Stimulated activated CD8-positive, alpha-beta memory T cell treated with anti-CD3 and anti-CD28 coated beads, Interleukin-15, amount 100 ng/mL, for 48 hours (primary cell): ENCODE results near the gene NAA20.

Source experiments
- DNase-seq, 2 donors: peaks; one replicate each; pipeline ENCODE4 v3.0.0-alpha.2; 2020; ENCODE audit warnings: low read depth in 2 of 2

The NAA20 gene

DNA sequence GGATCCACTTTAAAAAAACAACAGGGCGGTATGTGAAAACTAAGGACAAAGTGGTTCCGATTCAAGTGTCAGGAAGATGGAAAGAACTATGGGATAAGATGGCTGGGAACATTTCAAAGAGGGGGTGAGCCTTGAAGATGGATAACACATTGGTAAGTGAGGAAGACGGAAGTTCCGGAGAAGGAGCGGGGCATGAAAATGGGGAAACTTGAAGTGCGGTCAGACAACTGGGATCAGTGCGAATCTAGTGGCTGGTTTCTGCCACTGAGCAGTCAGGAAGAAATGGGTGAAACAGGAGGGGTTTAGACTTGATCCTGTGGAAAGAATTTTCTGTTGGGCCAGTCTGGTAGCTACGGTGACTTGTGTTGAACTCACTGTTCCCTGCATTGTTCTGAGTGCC lies 1.2 kb downstream of the NAA20 start:
- DNase-seq, result no peak

DNA sequence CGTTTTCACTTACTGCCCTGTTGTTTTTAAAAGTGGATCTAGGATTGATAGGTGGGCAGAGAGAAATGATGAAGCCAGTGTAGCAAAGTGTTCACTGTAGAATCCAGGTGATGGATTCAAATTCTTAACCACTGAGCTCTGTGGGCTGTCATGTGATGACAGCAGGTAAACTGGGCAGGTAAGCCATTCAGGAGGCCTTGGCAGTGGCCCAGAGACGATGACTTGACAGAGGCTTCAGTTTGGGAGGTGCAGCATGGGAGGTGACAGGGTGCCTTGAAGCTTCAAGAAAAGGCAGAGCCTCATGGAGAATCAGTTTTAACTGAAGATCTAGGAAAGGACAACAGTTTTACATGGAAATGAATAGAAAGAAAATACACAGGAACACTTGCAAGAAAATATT lies 2.0 kb downstream of the NAA20 start:
- DNase-seq, result no peak

DNA sequence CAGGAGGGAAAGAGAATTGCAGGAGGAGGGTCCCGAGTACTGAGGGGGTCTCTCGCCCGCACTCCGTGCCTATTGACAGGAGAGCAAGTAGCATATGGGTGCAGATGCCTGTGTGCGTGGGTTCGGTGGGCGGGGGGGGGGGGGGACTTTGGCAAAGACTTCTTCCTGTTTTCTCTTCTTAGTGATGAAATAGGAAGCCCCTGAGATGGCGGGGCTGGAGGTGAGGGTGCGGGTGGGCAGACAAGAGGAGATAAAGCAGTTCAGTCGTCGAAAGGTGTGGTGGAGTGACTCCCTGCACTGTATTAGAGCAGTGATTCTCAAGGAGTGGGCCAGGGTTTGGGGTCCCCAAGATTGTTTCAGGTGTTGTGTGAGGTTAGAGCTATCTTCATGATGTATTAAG lies 3.7 kb downstream of the NAA20 start:
- DNase-seq, result no peak

DNA sequence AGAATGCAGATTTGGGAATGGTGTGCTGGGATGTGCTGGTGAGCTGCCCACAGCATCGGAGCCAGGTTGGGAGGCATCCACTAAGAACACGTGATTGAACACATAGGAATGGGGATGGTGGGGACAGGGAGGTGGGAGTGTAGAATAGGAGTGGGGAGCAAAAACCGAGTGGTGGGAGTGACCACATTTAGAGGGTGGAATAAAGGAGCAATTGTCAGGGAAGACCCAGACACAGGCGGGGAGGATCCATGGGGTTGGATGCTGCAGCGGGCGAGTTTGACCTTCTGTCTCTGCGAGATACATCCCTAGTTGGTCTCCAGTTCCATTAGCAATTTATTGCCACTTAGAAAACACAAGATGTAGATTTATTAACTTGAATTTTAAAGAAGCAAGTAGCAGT lies 4.7 kb downstream of the NAA20 start:
- no peak for DNase-seq

DNA sequence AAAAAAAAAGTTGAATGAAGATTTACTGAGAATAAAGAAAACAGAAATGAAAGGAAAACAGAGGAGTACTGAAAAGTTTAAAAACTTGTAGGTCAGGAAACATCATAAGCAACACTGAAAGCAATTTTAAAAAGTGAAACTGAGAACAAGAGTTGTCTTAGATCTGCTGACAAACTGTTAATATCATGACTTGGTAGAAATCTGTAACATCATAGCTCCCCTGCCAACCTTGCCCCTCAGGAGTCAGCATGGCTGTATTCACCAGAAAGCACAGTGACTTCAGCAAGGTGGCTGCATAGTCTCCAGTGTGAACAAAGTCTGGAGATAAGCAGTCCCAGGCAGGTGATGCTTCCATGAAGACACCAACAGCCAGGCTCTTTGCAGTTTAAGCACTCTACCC lies 5.3 kb downstream of the NAA20 start:
- DNase-seq, result no peak

DNA sequence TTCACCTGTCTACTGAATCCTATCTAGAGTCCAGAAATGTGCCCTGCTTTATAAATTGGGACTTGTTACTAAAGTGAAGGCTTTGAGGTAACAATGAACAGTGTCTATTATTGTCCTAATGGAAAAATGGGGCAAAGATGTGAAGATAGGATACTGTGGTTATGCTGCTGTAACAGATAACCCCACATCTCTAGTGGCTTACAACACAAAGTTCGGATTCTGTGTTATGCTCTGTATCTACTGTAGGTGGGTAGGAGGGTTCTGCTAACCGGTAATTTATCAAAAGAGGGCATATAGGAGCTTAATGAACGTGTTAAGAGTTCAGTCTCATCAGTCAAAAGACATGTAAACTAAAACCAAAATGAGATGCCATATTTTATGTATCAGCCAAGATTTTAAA lies 6.2 kb downstream of the NAA20 start:
- DNase-seq, result no peak

DNA sequence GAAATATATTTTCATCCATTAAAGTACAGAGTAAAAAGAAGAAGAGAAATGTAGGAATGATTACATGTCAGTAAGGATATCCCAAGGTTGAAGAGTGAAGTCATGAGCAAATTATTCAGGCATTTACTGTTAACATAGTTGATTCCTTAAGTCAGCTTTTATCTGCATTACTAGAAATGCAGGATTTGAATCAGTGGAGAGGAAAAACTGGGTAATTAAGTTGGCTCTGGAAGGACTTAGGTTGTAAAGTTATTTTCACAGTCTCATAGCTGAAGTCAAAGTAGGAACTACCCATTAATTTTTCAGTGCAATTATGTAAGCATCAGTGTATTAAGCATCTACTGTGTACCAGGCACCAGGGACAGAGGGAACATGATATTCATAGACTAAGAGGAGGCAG lies 7.8 kb downstream of the NAA20 start:
- DNase-seq, result no peak

DNA sequence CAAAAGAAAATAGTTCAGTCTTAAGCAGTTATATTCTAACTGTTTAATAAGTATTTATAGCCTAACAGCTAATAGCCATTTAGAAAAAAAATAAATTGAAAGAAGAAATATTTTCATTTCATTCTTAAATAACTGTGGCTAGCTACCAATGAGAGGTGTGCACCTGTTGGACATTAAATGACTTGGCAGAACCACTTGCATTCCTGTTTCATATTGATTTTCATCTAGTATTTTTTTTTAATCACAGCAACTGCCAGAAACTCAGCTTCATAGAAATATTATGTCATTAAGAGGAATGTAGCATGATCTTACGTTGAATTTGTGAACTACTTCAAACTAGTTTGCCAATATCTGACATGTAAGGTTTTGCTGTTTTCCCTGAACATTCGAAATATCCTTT lies 10.1 kb downstream of the NAA20 start:
- no peak for DNase-seq

DNA sequence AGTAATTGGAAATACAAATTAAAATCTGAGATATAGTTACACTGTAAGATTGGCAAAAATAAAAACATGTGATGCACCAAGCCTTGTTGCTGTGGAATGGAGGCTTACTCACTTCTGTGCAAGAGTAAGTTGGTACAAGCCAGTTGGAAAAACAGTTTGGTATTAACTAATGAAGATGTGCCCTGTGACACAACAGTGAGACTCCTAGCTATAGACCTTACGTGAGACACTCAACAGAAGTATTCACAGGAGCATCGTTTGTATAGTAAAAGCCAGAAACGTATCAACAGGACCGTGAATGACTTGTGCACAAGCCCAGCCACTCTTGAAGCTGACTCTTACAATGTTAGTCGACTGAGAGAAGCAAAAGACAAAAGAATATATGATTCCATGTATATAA lies 14.6 kb downstream of the NAA20 start:
- DNase-seq, result no peak

DNA sequence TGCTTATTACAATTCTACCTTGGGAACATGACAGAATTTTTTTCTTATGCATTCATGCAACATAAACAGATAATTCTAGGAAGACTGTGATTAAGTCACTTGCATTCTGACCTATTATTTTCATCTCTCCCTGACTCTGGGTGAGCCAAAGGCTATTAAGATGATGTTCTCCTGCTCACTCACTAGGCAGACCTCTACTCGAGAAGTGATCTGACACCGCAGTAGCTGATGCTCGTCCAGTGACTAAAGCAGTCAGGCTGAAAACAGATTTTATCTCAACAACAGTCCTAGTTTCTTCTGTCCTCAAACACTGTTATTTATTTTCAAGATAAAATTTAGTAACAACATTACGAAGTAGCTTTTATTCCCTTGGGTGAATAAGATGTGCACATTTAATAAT lies 17.3 kb downstream of the NAA20 start:
- DNase-seq, result no peak

DNA sequence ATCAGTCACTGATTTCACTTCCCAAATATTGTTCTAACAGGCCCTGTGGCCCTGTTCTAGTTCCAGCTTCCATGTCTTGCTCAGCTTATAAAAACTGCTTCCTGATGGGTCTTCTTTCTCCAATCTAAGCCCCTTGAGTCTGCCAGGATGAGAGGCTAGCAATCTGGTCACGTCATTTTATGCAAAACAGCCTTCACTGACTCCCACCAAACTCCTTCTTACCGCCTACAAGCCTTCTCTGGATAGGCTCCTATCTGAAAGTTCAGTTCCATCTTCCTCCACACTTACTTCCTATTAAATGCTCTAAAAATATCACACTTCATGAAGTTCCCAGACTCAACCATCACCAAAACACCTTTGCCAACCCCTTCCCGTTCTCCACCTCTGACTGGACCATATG lies 19.6 kb downstream of the NAA20 start:
- no peak for DNase-seq

DNA sequence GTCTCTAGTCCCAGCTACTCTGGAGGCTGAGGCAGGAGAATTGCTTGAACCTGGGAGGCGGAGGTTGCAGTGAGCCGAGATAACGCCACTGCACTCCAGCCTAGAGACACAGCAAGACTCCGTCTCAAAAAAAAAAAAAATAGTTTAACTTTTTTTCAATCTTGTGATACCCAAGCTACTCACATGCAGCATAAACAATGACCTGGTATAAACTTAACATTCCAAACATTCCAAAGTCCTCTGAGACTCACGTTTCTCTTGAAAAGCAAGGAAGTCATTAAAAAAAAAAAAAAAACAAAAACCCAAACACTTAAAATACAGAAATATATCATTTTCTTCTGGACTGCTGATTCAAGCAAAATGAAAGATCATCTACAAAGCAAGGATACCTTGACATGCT lies 20.8 kb downstream of the NAA20 start:
- no peak for DNase-seq

DNA sequence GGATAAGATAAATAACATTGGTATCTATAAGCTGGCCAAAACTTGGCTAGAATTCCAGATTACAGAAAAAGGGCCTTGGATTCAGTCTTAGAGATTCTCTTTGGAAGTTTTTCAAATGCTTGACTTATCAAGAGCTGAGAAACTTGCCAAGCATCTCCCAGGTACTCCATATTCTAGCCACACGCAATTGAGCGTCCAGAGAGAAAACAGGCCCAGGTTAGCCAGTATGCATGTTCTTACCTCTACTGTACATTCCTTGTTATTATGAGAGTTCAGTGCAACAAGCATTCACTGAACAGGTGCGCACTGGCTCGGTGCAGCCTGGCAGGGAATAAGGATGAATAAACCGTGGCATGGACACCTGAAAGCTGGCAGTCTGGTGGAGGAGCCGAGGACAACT lies 21.4 kb downstream of the NAA20 start:
- no peak for DNase-seq

DNA sequence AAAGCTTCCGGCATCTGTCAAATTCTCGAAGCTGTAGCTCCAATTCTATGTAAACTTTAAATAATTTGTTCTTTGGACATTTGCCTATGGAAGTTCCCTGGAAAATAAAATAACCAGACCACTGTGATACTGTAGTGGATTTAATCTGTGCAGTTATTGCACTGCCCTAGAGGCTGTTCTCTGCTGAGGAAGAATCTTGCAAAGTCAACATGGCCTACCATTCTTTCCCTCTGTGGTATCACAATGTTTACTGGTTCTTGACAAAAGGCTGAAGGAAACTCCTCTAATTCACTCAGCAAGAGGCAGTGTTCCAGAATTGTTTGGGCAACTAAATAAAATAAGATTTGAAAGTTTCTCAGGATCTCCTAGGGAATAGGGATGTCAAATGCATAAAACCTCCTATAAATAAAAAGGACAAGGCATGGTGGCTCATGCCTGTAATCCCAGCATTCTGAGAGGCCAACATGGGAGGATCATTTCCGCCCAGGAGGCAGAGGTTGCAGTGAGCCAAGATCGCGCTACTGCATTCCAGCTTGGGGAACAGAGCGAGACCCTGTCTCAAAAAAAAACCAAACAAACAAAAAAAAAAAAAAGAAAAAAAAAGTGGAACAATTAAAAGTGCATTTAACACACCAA lies 22.7 kb downstream of the NAA20 start:
- no peak for DNase-seq

DNA sequence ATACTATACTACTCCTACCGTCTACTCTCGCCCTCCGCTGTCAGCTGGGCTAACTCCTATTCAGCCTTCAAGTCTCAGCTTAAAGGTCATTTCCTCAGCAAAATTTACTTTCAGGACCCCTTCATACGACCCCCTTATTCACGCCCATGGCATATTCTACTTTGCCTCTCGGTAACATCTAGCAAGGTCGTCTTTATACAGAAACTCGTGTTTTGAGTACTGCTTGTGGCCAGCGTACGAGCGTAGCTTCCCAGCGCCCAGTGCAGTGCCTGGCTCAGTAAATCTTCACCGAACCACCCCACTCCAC lies 34.6 kb downstream of the NAA20 start:
- DNase-seq, result no peak

DNA sequence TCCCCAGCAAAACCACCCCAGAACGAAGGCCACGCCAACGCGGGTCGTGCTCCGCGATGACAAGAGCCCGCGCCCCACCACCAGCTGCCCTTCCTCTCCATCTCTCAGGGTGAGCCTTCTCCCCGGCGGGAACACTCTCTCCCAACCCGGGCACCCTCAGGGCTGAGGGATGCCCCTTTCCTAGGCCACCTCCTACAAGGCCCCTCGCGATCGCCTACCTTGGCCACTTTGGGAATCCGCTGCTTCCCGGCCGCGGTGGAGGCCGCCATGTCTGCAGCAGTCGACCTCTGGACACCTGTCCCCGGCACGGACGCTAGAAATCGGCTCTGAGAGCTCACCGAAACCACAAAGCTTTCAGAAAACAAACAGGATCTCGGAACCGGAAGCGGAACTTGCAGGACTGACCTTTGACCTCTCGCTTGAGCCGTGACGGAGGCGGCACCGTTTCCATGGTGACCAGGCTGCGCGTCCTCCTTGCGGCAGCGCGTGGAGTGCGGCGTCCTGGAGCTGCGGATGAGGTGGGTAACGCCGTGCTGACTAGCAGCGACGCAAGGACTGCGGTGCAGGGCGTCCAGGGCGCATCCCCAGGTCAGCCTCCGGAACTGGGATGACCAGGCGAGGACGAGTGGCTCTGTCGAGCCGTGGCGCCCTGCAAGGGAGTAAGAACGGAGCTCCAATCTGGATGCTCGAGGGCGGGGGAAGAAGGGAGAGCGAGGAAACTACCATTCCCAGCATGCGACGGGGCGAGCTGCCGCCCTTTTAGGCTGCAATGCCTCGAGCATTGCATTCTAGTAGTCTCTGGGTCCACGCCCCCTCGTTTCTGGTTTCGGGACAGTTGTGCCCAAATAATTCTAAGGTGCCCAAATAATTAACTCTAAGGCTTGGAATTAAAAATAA lies 35.2 kb downstream of the NAA20 start, which contains the start of the genes CFAP61 and CRNKL1:
Gene CFAP61, plus strand, starts transcription at position 459 of the 897 bp plus-strand sequence. CDS start 4,122 bp downstream, outside the sequence.
Gene CRNKL1, minus strand, starts transcription at position 393 of the 897 bp plus-strand sequence. Its CDS starts 124 bp downstream, at position 269.
- peak; percentile 89 to 92 for DNase-seq

DNA sequence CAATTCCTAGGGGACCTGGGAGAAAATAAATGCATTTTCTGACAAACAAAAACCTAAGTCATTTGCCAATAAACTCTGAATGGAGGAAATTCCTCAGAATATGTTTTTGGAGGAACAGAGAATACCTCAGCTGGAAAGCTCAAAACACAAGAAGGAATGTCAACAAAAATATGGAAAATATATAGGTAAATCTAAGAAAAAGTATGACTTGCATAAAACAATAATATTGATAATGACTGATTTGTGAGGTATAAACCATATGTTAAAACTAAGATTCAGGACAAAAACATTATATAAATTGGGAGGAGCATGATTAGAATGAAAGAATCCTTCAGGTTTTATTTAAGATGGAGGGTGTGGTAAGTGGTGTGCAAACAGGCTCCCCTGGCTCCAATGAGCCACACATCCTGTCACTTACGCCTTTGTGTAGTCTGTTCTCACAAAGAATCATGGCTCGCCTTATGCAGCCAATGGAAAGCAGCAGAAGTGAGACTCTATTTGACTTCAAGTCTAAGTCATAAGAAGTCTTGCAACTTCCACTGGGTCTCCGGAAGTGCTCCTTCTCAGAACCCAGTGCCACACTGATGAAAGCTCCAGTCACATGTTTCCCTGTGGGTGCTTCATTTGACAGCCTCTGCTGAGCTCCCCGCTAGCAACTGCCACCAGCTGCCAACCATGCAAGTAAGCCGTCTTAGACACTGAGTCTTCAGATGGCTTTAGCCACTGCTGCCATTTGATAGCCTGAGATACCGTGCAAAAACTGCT lies 43.3 kb downstream of the NAA20 start:
- no peak for DNase-seq

DNA sequence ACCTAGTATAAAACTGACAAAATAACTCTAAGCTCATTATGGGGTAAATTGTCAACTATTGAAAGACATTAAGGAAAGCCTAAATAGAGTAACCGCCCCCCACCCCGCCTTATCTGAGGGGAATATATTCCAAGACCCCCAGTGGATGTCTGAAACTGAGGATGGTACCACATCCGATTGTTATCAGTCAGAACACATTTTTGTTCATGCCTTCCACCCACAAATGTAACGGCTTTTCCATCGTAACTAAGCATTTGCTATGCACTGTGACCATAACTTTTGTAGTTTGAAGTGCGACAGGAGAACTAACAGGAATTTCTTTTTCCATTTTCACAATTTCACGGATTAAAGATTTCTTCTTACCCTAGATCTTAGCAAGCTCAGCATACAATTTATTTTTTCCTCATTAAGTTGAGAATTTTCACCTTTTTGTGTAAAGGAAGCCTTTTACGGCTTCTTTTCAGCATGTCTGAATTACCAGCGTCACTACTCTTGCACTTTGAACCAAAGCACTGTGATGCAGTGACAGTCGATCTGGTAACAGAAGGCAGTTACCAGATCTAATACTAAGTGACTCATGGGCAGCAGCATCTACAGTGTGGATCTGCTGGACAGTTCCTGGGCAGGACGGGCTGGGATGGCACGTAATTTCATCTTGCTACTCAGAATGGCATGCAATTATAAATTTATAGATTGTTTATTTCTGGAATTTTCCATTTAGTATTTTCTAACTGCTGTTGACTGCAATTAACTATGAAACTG lies 47.0 kb downstream of the NAA20 start:
- DNase-seq, result no peak

DNA sequence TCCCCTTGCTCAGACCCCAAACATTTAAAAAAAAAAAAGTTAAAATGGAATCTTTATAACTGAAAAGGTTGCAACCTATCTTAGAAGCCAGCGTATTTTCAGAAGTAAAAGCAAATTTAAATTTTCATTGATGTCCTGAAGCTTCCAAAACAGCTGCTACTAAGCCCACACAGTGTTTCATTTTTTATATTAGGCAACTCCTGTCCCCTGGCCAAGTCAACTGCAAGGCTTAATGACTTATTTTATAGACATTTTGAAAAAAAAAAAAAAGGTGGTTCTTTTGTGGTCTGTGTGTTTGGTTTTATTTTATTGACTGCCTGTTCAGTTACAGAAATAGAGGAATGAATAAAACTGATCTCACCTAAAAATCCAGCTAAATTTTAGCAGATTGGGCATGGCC lies 48.2 kb downstream of the NAA20 start:
- DNase-seq, result no peak

DNA sequence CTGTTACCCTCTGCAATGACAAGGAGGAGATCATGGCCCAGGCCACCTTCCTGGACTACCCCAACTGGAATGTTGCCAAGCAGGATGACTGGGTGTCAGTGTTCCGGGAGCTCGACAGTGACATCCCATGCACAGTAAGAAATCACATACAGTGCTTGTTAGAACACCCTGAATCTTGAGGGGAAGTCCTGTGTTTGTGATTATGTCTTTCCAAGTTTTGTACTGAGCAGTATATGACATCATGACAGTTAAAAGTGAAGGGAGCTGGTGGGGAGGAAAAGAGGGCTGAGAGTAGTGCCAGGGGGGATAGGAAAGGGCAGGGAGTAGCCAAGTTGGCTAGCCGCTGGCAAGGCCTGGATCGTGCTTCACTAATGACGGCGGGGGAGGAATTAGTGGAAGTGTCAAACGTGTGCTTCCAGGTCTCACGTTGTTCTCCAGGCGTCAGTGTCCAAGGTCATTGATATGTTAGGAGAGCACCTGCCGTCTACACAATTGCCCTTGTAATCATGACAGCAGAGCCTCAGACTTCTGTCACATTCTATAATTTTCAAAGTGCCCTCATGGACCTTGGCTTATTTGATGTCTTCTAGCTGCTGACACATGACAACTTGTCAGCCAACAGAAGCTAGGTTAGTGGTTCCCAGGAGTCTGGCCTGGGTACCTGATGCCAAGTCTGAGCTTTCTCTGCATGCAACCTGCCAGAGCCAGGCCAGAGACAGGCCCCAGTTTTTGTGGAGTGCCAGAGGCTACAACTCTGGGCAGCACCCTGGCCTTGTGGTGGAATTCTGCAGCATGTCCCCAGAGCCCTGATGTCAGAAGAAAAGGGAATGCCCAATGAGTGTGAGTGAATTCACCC lies 53.9 kb downstream of the NAA20 start:
- DNase-seq, result no peak

DNA sequence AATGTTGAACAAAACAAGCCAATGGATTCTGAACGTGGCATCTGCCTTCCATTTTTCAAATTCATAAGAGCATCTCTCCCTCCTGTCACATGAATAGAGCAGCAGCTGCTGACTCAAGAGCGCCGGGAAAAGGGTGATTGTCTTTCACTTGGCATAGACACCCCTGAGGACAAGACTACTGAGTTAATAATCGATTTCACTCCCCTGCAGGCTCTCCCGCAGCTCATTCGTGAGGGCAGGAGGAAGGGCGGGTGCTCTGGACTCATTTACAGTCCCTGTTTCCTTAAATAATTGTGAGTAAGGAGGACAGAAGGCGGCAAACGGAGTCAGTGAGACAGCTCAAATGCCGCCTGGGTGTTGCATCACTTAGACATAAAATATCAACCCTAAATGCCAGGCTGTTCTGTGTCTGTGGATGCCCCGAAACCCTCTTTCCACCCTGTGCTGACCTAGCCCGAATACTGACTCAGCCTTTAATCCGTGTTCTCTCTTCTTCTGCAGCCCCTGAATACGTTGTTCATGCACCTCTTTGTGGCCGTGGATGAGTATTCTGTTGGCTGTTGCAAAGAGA lies 56.7 kb downstream of the NAA20 start:
- DNase-seq, result no peak
